CD4-positive, alpha-beta T cell treated with Interleukin-10 for 1 hour (primary cell): ENCODE results near the gene GSTO2.

Experiments used
- DNase-seq: peaks from one replicate; pipeline ENCODE4 v3.0.0-alpha.2; 2020

Gene GSTO2

DNA sequence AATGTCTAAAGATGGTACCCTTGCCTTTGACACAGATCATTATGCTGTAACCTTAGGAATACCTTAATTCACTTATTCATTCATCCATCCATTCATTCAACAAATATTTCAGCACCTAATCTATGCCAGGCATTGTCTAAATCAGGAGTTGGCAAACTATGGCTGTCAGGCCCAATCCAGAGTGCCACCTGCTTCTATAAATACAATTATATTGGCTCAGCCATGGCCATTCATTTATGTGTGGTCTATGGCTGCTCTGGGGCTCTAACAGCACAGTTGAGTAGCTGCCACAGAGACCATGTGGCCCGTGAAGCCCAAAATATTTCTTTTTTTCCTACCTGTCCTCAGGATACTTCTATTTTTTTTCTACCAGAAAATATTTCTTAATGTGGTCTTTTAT is 75.2 kb downstream of the GSTO2 start:
- DNase-seq, result no peak

DNA sequence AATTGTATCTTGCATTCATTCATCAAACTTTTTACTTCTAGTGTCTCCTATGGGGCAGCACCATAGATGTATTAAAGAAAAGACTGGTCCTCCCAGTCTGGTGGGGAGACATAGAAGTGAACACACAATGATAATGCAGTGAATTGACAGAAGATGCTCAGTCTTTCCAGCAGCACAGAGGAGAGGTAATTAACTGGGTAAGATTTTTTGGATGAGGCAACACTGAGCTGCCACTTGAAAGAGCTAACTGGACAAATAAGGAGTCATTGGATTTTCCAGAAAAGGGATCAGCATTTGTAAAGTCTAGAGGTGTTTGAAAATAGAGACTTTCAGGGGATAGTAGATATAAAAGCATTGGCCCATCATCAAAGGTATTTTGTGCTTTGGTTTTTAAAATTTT is 76.5 kb downstream of the GSTO2 start:
- no peak for DNase-seq

DNA sequence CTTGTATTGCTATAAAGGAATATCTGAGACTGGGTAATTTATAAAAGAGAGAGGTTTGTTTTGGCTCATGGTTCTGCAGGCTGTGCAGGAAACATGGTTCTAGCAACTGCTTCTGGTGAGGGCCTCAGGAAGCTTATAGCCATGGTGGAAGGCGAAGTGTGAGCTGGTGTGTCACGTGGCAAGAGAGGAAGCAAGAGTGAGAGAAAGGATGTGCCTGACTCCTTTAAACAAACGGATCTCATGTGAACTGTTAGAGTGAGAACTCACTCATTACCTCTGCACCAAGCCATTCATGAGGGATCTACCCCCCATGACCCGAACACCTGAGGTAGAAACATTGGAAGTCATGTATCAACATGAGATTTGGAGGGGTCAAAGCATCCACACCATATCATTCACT is 77.0 kb downstream of the GSTO2 start:
- no peak for DNase-seq

DNA sequence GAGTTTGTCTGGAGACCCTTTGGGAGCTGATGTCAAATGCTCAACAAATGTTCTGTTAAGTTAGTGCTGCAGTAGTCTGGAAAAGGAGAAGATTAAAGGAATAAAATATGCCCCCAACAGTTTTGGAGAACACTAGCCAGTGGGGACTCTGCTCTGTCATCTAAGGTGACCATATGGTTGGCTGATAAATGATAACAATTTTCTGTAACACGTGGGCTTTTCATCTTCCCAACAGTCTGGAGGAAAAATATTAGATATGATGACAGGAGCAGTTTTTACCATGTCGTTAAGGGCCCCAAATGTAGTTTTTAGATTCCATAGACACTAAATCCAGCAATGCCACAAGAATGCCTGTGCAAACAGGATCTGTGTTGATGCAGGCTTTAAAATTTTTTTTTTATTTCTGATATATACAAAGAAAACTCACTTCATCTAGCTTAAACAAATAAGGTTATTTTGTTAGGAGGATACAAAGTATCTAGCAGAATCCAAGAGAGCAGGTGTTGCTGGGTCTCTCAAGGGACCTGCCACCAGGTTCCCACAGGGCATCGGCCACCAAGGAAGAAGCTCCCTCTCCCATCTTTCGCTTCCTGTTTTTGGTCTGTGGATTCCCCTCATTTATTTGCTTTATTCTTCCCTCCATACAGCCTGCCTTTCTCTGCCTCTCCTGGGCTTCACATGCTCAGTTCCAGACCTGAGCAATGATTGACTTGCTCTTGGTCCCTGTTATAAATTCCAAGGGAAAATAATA is 78.5 kb downstream of the GSTO2 start:
- DNase-seq, result no peak

DNA sequence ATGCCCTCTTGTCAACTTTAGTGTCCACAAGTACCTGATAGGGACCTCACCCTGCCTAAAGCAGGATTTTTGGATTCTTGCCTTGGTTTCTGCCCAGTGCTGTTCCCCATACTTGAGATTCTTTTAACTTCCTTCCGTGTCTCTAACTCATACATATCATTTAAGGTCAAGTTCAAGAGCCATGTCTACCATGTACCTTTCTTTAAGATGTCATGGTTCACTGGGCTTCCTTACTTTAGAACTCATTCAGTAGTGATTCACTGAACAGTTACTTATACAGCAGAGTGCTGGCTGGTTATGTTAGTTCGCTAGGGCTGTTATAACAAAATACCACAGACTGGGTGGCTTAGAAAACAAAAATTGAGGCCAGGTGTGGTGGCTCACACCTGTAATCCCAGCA is 79.6 kb downstream of the GSTO2 start:
- no peak for DNase-seq

DNA sequence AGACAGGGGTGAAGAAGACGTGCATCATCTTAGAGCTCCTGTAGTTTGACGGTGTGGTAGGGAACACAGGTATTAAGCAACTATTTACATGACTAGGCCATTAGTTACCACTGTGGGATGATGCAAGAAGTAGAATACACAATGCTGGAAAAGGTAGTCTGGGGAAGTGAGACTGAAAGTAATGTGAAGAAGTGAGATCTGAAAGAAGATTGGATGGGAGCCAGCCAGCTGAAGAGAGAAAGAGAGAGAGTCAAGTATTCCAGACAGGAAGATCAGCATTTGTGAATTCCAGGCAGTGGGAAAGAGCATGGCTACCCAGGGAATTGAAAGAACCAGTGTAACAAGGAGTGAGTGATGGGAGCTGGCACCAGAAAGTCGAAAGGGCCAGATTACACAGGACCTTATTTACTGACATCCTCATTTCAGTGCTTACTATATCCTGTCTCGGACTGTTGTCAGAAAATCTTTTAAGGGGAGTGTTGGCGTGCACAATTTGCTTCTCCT is 80.7 kb downstream of the GSTO2 start:
- peak; percentile 26 for DNase-seq

DNA sequence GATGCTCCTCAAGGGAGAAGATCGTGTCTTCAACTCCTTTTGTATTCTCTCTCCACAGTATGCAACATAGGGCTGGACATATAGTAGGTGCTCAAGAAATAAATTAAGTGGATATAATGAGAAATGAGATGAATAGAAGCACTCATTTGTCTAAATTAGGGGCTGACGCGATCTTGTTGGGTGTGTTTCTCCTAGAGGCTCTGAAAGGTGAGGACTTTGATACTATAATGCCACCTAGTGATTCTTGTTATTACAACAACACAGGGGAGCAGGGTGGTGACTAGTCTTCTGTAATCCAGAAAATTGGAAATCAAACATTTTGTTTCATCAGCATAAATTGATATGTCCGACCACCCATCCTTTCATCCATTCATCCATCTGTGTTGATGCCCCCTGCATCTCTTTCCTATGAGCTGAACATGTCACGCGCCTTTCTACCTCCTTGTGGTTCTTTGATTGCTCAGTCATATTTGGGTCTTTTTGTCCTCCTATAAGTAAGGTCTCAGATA is 81.2 kb downstream of the GSTO2 start:
- peak; percentile 79 for DNase-seq

DNA sequence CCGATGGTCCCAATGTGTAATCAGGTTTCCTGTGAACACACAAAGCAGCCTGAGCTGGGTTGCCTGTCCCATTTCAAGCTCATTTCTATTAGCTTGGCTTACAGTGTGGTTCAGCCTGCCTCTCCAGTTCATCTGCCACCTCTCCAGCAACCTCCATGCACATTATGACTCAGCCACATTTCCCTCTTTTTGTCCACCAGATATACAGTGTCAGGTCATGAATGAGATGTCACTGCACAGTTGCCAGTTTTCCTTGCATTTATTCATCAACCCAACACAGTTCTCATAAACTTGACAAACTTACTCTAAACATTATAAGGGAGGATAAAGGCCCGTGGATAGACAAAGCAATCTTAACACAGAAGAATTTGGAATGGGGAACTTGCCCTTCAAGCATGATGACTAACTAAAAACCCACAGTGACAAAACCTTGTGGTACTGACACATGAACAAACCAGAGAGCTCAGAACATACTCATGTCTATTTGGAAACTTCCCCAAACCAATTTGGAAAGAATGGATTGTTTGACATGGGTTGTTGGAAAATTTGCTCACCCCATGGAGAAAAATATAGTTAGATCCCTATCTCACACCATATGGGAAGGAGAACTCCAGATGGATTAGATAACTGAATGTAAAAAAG is 82.2 kb downstream of the GSTO2 start:
- DNase-seq, result peak; percentile 31

DNA sequence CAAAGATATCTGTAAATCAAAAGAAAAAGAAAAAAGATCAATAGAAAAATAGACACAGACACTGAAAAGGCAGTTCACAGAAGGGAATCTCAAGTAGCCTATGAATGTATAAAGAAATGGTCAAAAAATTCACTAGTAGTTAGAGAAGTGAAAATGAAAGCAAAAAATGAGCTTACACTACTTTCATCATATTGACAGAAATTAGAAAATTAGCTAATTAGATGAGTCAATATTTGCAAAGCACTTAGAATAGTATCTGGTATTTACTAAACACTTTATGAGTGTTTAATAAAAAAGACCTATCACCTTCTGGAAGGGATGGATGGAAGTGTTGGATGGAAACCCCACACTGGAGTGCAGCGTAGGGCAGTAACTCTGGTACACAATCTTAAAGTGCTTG is 82.9 kb downstream of the GSTO2 start:
- DNase-seq, result no peak

DNA sequence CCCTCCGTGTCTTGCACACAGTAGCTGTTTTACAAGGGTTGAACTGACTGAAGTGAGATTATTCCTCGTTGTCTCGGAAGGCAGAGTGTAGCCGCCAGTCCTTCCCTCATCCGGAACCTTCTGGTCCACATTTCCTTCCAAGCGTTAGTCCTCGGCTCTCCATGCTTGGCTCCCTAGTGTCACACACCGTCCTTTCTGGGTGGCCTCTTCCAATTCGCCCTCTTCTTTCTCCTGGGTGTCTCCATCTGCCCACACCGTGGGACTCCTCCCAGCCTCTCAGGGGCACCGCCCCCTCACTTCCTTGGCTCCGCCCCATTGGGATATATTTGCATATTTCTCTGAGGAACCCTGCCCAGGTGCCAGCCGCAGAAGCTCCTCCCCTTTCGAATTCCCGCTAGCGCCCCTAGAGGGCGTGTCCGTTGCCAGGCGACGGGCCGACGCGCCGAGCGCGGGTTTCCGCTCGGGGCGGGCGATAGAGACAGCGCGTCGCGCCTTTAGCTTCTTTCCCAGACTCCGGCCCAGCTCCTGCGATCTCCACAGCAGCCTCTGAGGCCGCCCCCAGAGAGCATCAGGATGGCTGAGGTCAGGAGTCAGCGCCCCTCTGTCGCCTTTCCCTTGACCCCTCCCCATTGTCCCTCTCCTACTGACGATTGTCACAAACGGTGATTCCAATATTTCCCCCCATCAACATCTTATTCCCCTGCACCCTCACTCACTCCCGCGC is 84.5 kb downstream of the GSTO2 start, which contains the start of gene CFAP58:
Gene CFAP58 (plus strand): TSS at position 509 of the 724 bp plus-strand sequence. CDS start 65 bp downstream, at position 574.
- peak; percentile 97 for DNase-seq
